Neural cell (in vitro differentiated cells): ENCODE data around the gene LENEP. TPM values are rescaled to one million over a fixed set of nuclear protein-coding genes. Genes with fewer than 3 reads are reported as not detected.

ENCODE experiments used
- H2AFZ ChIP-seq: fragments of 200-600, 300-800 bp; sonication (generic), shearing (Covaris generic); 2 replicates; pipeline ENCODE4 v1.6.0; 2014; ENCODE audit warnings: low read depth, mild to moderate bottlenecking, antibody characterized with exemption, low read length, moderate library complexity
- H3F3A ChIP-seq: fragments of 200-600 bp; shearing (Covaris generic); 2 replicates; pipeline ENCODE4 v1.6.1; 2016; ENCODE audit warnings: mild to moderate bottlenecking, moderate library complexity, mixed read lengths, antibody characterized with exemption, low read length; ENCODE audit not compliant: insufficient read depth, poor library complexity, severe bottlenecking
- H3K27ac ChIP-seq: fragments of 200-600, 300-800 bp; sonication (generic), shearing (Covaris generic); 2 replicates; pipeline ENCODE4 v1.5.1; 2014; ENCODE audit warnings: mild to moderate bottlenecking, low read length, moderate library complexity
- H3K27me3 ChIP-seq: fragments of 300-800, 200-600 bp; sonication (generic), shearing (Covaris generic); 2 replicates; pipeline ENCODE4 v1.6.0; 2014; ENCODE audit warnings: mild to moderate bottlenecking, low read depth, low read length, moderate library complexity; ENCODE audit not compliant: insufficient read depth
- H3K36me3 ChIP-seq: fragments of 300-800, 200-600 bp; sonication (generic), shearing (Covaris generic); 2 replicates; pipeline ENCODE4 v1.5.1; 2014; ENCODE audit warnings: mild to moderate bottlenecking, antibody characterized with exemption, low read length, moderate library complexity; ENCODE audit not compliant: insufficient read depth
- H3K4me2 ChIP-seq: fragments of 300-800, 200-600 bp; sonication (generic), shearing (Covaris generic); 2 replicates; pipeline ENCODE4 v1.6.0; 2014; ENCODE audit warnings: mild to moderate bottlenecking, low read length
- H3K4me3 ChIP-seq: fragments of 300-800, 200-600 bp; sonication (generic), shearing (Covaris generic); 2 replicates; pipeline ENCODE4 v1.5.1; 2014; ENCODE audit warnings: mild to moderate bottlenecking, low read length, moderate library complexity
- H3K79me2 ChIP-seq: fragments of 200-600 bp; shearing (Covaris generic); replicated peaks from 2 replicates; pipeline ENCODE4 v1.6.0; 2014; ENCODE audit warnings: mild to moderate bottlenecking, low read length, moderate library complexity; ENCODE audit not compliant: insufficient read depth
- H3K9ac ChIP-seq: fragments of 300-800, 200-600 bp; sonication (generic), shearing (Covaris generic); 2 replicates; pipeline ENCODE4 v1.6.1; 2016; ENCODE audit warnings: mild to moderate bottlenecking, low read length, mixed read lengths
- H3K9me2 ChIP-seq: fragments of 200-600 bp; shearing (Covaris generic); 2 replicates; pipeline ENCODE4 v1.6.1; 2016; ENCODE audit warnings: mild to moderate bottlenecking, low read length, mixed read lengths; ENCODE audit not compliant: insufficient read depth
- H3K9me3 ChIP-seq: fragments of 200-600, 300-800 bp; sonication (generic), shearing (Covaris generic); 2 replicates; pipeline ENCODE4 v1.6.1; 2016; ENCODE audit warnings: mild to moderate bottlenecking, mixed run types, low read length, moderate library complexity, mixed read lengths
- H4K20me1 ChIP-seq: fragments of 200-600 bp; shearing (Covaris generic); 2 replicates; pipeline ENCODE4 v1.6.1; 2016; ENCODE audit warnings: mild to moderate bottlenecking, mixed run types; ENCODE audit not compliant: insufficient read depth
- CTCF ChIP-seq: fragments of 450-650 bp; IDR thresholded peaks from 2 replicates; pipeline ENCODE4 v1.5.1; 2014; ENCODE audit warnings: antibody characterized with exemption, mild to moderate bottlenecking, moderate library complexity; ENCODE audit not compliant: poor library complexity, severe bottlenecking
- EP300 ChIP-seq: fragments of 450-650 bp; conservative IDR thresholded peaks from 2 replicates; pipeline ENCODE4 v1.6.1; 2014; ENCODE audit warnings: antibody characterized with exemption, mild to moderate bottlenecking, moderate library complexity; ENCODE audit not compliant: poor library complexity, severe bottlenecking
- EZH2 ChIP-seq: fragments of 200-600, 300-800 bp; shearing (Covaris generic), sonication (generic); IDR thresholded peaks from 2 replicates; pipeline ENCODE4 v1.6.1; 2014; ENCODE audit warnings: antibody characterized with exemption, low read length, borderline replicate concordance, mild to moderate bottlenecking; ENCODE audit not compliant: insufficient read depth, poor library complexity, severe bottlenecking
- MXI1 ChIP-seq: fragments of 450-650 bp; conservative IDR thresholded peaks from 2 replicates; pipeline ENCODE4 v1.6.1; 2014; ENCODE audit warnings: antibody characterized with exemption, mild to moderate bottlenecking; ENCODE audit not compliant: poor library complexity, severe bottlenecking
- POLR2AphosphoS5 ChIP-seq: IDR thresholded peaks from 2 replicates; pipeline ENCODE4 v1.6.1; 2012
- RAD21 ChIP-seq: fragments of 450-650 bp; conservative IDR thresholded peaks from 2 replicates; pipeline ENCODE4 v1.6.1; 2014; ENCODE audit warnings: antibody characterized with exemption, mild to moderate bottlenecking, moderate library complexity
- REST ChIP-seq: IDR thresholded peaks from 2 replicates; pipeline ENCODE4 v1.6.1; 2012; ENCODE audit warnings: borderline replicate concordance
- SMC3 ChIP-seq: fragments of 450-650 bp; conservative IDR thresholded peaks from 2 replicates; pipeline ENCODE4 v1.6.1; 2014; ENCODE audit warnings: antibody characterized with exemption, mild to moderate bottlenecking, moderate library complexity; ENCODE audit not compliant: poor library complexity
- TAF1 ChIP-seq: IDR thresholded peaks from 2 replicates; pipeline ENCODE4 v1.6.1; 2012; ENCODE audit warnings: low read depth
- polyA plus RNA-seq: library from polyadenylated mRNA; depleted of rRNA; stranded (reverse); fragments of >200 nt; gene quantifications from 2 replicates; pipeline ENCODE4 v1.2.3, GENCODE V29; 2014

LENEP gene
- polyA plus RNA-seq, 1 donor from 2014 or later, result not detected

- Histone ChIP-seq H4K20me1 (no peaks in the 10 kb centered on the region), H3K9ac (no peak overlapping the region), H3K9me2 (no peaks in the 10 kb centered on the region), H3F3A (peaks cover 3% of the 10 kb centered on the region), H3K36me3 (no peaks in the 10 kb centered on the region), H3K9me3 (no peaks in the 10 kb centered on the region), H3K79me2 (no peaks in the 10 kb centered on the region), H2AFZ (no peak overlapping the region), H3K27ac (no peak overlapping the region), H3K27me3 (peaks cover 7% of the 10 kb centered on the region), H3K4me2 (no peak overlapping the region), H3K4me3 (no peak overlapping the region)
- TF ChIP-seq CTCF (no peak), EZH2 (no peak), REST (no peak), RAD21 (no peak), POLR2AphosphoS5 (no peak), TAF1 (no peak)
Measured at GRCh38 chr1:154998201-154998780, 4.9 kb downstream of the LENEP start.

- no peak overlapping the region for H3K27ac ChIP-seq
- no peak overlapping the region for H2AFZ ChIP-seq
- no peak overlapping the region for H3K9ac ChIP-seq
Measured at GRCh38 chr1:154998818-154999570, 5.6 kb downstream of the LENEP start.

More at GRCh38 chr1:154998818-154999570, 5.6 kb downstream of the LENEP start:
- no peaks in the 10 kb centered on the region for H3K9me2 ChIP-seq
- no peaks in the 10 kb centered on the region for H3K9me3 ChIP-seq
- H3K4me2 ChIP-seq, result no peak overlapping the region
- no peaks in the 10 kb centered on the region for H3K36me3 ChIP-seq
- TF ChIP-seq EZH2 (no peak), RAD21 (peak; percentile 62), REST (no peak), EP300 (no peak), CTCF (peak; percentile 87), TAF1 (no peak), SMC3 (peak; percentile 80), MXI1 (no peak), POLR2AphosphoS5 (no peak)
- no peaks in the 10 kb centered on the region for H4K20me1 ChIP-seq
- H3K79me2 ChIP-seq, result no peaks in the 10 kb centered on the region
- peaks cover 3% of the 10 kb centered on the region for H3F3A ChIP-seq
- peaks cover 9% of the 10 kb centered on the region for H3K27me3 ChIP-seq
- H3K4me3 ChIP-seq, result peak overlapping the region; percentile 79
